Endothelial cell of umbilical vein (primary cell): ENCODE data around the gene NGEF. TPM values are rescaled to one million over a fixed set of nuclear protein-coding genes. Genes with fewer than 3 reads are reported as not detected.

Experiments used
- BruUV-seq: library from RNA; stranded (reverse); fragments of 400-500 nt; replicated peaks from 2 replicates; lab custom pipeline; 2021; lab: Mats Ljungman, UMichigan
- CTCF ChIA-PET: fragments of 300-600, 350-600 bp; sonication (Branson Sonifier 250); formaldehyde crosslinking; loops from one replicate; lab custom pipeline; 2021; ENCODE audit warnings: antibody characterized with exemption, inconsistent platforms; lab: Charles Lee
- POLR2A ChIA-PET: fragments of 300-600, 350-600 bp; sonication (Branson Sonifier 250); formaldehyde crosslinking; loops from one replicate; lab custom pipeline; 2021; ENCODE audit warnings: antibody characterized with exemption, inconsistent platforms; lab: Charles Lee
- DNase-seq: peaks from one replicate; pipeline ENCODE4 v3.0.0-alpha.2; 2011; ENCODE audit warnings: low read depth, low spot score
- FAIRE-seq: peaks from 2 replicates; lab custom pipeline; 2011; peaks lifted over from hg19 to GRCh38; lab: Jason Lieb, UNC
- H2AFZ ChIP-seq: 2 replicates; pipeline ENCODE4 v1.6.0; 2012; ENCODE audit warnings: low read depth, low read length, control low read depth, inconsistent platforms
- H3K27ac ChIP-seq: 2 replicates; pipeline ENCODE4 v1.5.1; 2011; ENCODE audit warnings: low read depth, mild to moderate bottlenecking, control low read depth, low read length, moderate library complexity; ENCODE audit not compliant: insufficient read depth
- H3K27me3 ChIP-seq, 2 experiments: 2 replicates each; pipeline versions ENCODE4 v1.6.0 to v1.6.1; 2011; ENCODE audit warnings: low read length in 2 of 2, mixed read lengths in 1 of 2; ENCODE audit not compliant: control insufficient read depth in 2 of 2, insufficient read depth in 2 of 2
- H3K36me3 ChIP-seq, 2 experiments: 2 replicates in 1 of 2; 3 replicates in 1 of 2; pipeline ENCODE4 v1.5.1; 2011; ENCODE audit warnings: low read length in 2 of 2, mild to moderate bottlenecking in 1 of 2, moderate library complexity in 1 of 2; ENCODE audit not compliant: control insufficient read depth in 2 of 2, insufficient read depth in 2 of 2; ENCODE audit errors: extremely low read depth in 1 of 2
- H3K4me1 ChIP-seq: 3 replicates; pipeline ENCODE4 v1.5.1; 2011; ENCODE audit warnings: mild to moderate bottlenecking, low read length; ENCODE audit not compliant: control insufficient read depth, insufficient read depth; ENCODE audit errors: extremely low read depth
- H3K4me2 ChIP-seq: 2 replicates; pipeline ENCODE4 v1.6.1; 2011; ENCODE audit warnings: low read length, control low read depth, mixed read lengths; ENCODE audit not compliant: insufficient read depth
- H3K4me3 ChIP-seq, 3 experiments: fragments of 200-600 bp in 1 of 3; sonication (generic), shearing (Covaris generic) in 1 of 3; replicated peaks in 1 of 3; 2 replicates each; pipeline ENCODE4 v1.5.1; 2011 to 2016; ENCODE audit warnings: control low read depth in 3 of 3, low read length in 3 of 3, mild to moderate bottlenecking in 2 of 3, inconsistent platforms in 1 of 3, low read depth in 1 of 3, moderate library complexity in 1 of 3; ENCODE audit not compliant: insufficient read depth in 1 of 3
- H3K79me2 ChIP-seq: 2 replicates; pipeline ENCODE4 v1.6.0; 2012; ENCODE audit warnings: low read length, inconsistent platforms; ENCODE audit not compliant: control insufficient read depth, insufficient read depth
- H3K9ac ChIP-seq: replicated peaks from 2 replicates; pipeline ENCODE3; 2011; ENCODE audit warnings: low read length, control low read depth; ENCODE audit not compliant: insufficient read depth; ENCODE audit errors: extremely low read depth
- H3K9me1 ChIP-seq: replicated peaks from 3 replicates; pipeline ENCODE4 v1.6.0; 2011; ENCODE audit warnings: mild to moderate bottlenecking, low read length; ENCODE audit not compliant: control insufficient read depth, insufficient read depth; ENCODE audit errors: extremely low read depth
- H3K9me3 ChIP-seq: replicated peaks from 2 replicates; pipeline ENCODE4 v1.5.1; 2012; ENCODE audit warnings: low read length, inconsistent platforms; ENCODE audit not compliant: control insufficient read depth, insufficient read depth
- H4K20me1 ChIP-seq: replicated peaks from 2 replicates; pipeline ENCODE3; 2011; ENCODE audit warnings: mild to moderate bottlenecking, low read length; ENCODE audit not compliant: control insufficient read depth, insufficient read depth; ENCODE audit errors: extremely low read depth
- EZH2 ChIP-seq: IDR thresholded peaks from 2 replicates; pipeline ENCODE4 v1.6.1; 2012; ENCODE audit warnings: borderline replicate concordance, low read depth, mild to moderate bottlenecking, moderate library complexity, low read length, inconsistent platforms; ENCODE audit not compliant: severe bottlenecking
- MYC ChIP-seq: IDR thresholded peaks from one replicate; pipeline ENCODE4 v1.6.1; 2011; ENCODE audit warnings: mild to moderate bottlenecking, low read depth, low read length
- POLR2A ChIP-seq: IDR thresholded peaks from 2 replicates; pipeline ENCODE4 v1.6.1; 2012; ENCODE audit warnings: low read depth, mild to moderate bottlenecking, control low read depth, low read length
- dilution Hi-C: fragments of 300-500 bp; cut with MboI; formaldehyde crosslinking; loops from one replicate; pipeline ENCODE4 v1.15.0; 2019; ENCODE audit warnings: low sequenced_read_pairs; ENCODE audit not compliant: extremely low pct_ligation_motif_present
- intact Hi-C: fragments of 100-400 bp; cut with micrococcal nuclease; formaldehyde crosslinking; loops from one replicate; pipeline ENCODE4 v1.10.0; 2022
- polyA plus RNA-seq, 4 experiments: library from polyadenylated mRNA; depleted of rRNA in 3 of 4; stranded (reverse) in 3 of 4; unstranded in 1 of 4; fragments of >200 nt; gene quantifications; 2 replicates each; pipeline versions ENCODE4 v1.2.1 to v1.2.3, GENCODE V29; 2011 to 2012; ENCODE audit warnings: missing spikeins in 1 of 4
- total RNA-seq: library from RNA; stranded (reverse); gene quantifications from 2 replicates; pipeline ENCODE4 v1.2.3, GENCODE V29; 2021
- TF ChIP-seq, protein P1 (sequence below), 2 donors: IDR thresholded peaks; 1 replicate in 1 of 2; 2 replicates in 1 of 2; pipeline ENCODE4 v1.5.1; 2011; ENCODE audit warnings: low read length in 2 of 2, mild to moderate bottlenecking in 2 of 2, moderate library complexity in 2 of 2, control low read depth in 1 of 2, inconsistent platforms in 1 of 2, low read depth in 1 of 2; ENCODE audit not compliant: insufficient read depth in 1 of 2; ENCODE audit errors: extremely low read depth in 1 of 2
- TF ChIP-seq, protein P2 (sequence below): IDR thresholded peaks from 2 replicates; pipeline ENCODE4 v1.6.1; 2011; ENCODE audit not compliant: insufficient read depth, insufficient read length

NGEF gene
- total and polyA plus RNA-seq, 2 donors (not counting 3 experiments of a cell fraction or from before 2014, with no cell fraction given), result 0.22 to 0.41 TPM

DNA sequence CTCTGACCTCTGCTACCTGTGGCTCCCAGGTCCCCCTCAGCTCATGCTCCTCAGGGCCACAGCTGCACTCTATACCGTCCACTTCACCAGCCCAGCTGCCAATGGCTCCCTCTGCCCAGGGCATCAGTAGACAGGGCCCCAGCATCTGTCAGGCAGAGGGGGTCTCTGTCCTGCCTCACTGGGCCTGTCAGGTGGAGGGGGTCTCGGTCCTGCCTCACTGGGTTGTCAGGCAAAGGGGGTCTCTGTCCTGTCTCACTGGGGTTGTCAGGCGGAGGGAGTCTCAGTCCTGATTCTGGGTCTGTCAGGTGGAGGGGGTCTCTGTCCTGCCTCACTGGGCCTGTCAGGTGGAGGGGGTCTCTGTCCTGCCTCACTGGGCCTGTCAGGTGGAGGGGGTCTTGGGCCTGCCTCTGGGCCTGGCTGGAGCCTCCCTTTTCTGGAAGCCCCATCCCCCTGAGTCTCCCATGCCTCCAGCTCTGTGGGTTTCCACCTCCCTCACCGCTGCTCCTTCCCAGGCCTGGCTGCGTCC lies 123.1 kb downstream of the NGEF start:
- FAIRE-seq (no peak), DNase-seq (no peak)
- no peaks in the 10 kb centered on the region for H3K79me2 ChIP-seq
- no peak overlapping the region for H2AFZ ChIP-seq
- ChIA-PET CTCF (interaction anchor here (1.0 to 1.7 kb wide), 3 partner anchors 37 to 164 kb away, joined by 3 to 6 read pairs (median 4); no protein-coding TSS in a partner anchor), POLR2A (no interaction called here)
- H3K27me3 ChIP-seq, result no peaks in the 10 kb centered on the region
- H3K4me1 ChIP-seq, result no peaks in the 10 kb centered on the region
- no peak overlapping the region for H3K4me2 ChIP-seq
- dilution Hi-C loops (no loop called here), intact Hi-C loops (loop anchor here (10.0 kb wide), 1 partner anchor 165 kb away; no protein-coding TSS in a partner anchor)
- H3K9ac ChIP-seq, result no peak overlapping the region
- no peaks in the 10 kb centered on the region for H3K36me3 ChIP-seq
- H4K20me1 ChIP-seq, result no peaks in the 10 kb centered on the region
- BruUV-seq, result no TSS peak
- H3K9me3 ChIP-seq, result no peaks in the 10 kb centered on the region
- TF ChIP-seq MYC, result no peak
- TF ChIP-seq, protein P1, sequence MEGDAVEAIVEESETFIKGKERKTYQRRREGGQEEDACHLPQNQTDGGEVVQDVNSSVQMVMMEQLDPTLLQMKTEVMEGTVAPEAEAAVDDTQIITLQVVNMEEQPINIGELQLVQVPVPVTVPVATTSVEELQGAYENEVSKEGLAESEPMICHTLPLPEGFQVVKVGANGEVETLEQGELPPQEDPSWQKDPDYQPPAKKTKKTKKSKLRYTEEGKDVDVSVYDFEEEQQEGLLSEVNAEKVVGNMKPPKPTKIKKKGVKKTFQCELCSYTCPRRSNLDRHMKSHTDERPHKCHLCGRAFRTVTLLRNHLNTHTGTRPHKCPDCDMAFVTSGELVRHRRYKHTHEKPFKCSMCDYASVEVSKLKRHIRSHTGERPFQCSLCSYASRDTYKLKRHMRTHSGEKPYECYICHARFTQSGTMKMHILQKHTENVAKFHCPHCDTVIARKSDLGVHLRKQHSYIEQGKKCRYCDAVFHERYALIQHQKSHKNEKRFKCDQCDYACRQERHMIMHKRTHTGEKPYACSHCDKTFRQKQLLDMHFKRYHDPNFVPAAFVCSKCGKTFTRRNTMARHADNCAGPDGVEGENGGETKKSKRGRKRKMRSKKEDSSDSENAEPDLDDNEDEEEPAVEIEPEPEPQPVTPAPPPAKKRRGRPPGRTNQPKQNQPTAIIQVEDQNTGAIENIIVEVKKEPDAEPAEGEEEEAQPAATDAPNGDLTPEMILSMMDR (IDR thresholded peaks at IDR 0.05; ENCODE audit: extremely low read depth in 1 of 2, insufficient read depth in 1 of 2, low read depth in 1 of 2, low read length in 2 of 2), result no peak
- TF ChIP-seq POLR2A, result no peak
- TF ChIP-seq, protein P2, sequence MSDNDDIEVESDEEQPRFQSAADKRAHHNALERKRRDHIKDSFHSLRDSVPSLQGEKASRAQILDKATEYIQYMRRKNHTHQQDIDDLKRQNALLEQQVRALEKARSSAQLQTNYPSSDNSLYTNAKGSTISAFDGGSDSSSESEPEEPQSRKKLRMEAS, result no peak
- no peak for TF ChIP-seq EZH2
- no peak overlapping the region for H3K27ac ChIP-seq
- H3K4me3 ChIP-seq, result no peak overlapping the region
- H3K9me1 ChIP-seq, result no peaks in the 10 kb centered on the region
